HEK293 (cell line): ENCODE measurements around the gene TTLL12.

ENCODE experiments used
- CTCF ChIA-PET: fragments of 350-600 bp; formaldehyde crosslinking; extraction: SDS; loops from one replicate; lab custom pipeline; 2021; ENCODE audit warnings: antibody characterized with exemption; lab: Yijun Ruan, JAX
- POLR2A ChIA-PET: fragments of 300-600 bp; formaldehyde crosslinking; extraction: SDS; loops from one replicate; lab custom pipeline; 2020; ENCODE audit warnings: antibody characterized with exemption, inconsistent platforms; lab: Yijun Ruan, JAX
- H3K27ac ChIP-seq: fragments of 200-500 bp; sonication (Bioruptor generic); 2 replicates; pipeline ENCODE4 v1.5.1; 2014; ENCODE audit warnings: low read depth, low read length, control low read depth, inconsistent platforms; ENCODE audit errors: extremely low read depth
- H3K36me3 ChIP-seq, 2 experiments: fragments of 200-500 bp in 1 of 2; sonication (Bioruptor generic) in 1 of 2; 1 replicate in 1 of 2; 2 replicates in 1 of 2; pipeline ENCODE4 v1.5.1; 2014 to 2017; ENCODE audit warnings: inconsistent platforms in 2 of 2, low read length in 2 of 2; ENCODE audit not compliant: control insufficient read depth in 2 of 2, insufficient read depth in 1 of 2
- H3K4me1 ChIP-seq: fragments of 200-500 bp; sonication (Bioruptor generic); 2 replicates; pipeline ENCODE4 v1.5.1; 2014; ENCODE audit warnings: mild to moderate bottlenecking, low read length, inconsistent platforms; ENCODE audit not compliant: control insufficient read depth, insufficient read depth
- H3K4me3 ChIP-seq: 2 replicates; pipeline ENCODE4 v1.5.1; 2011; ENCODE audit warnings: low read depth, mild to moderate bottlenecking, control low read depth, low read length, moderate library complexity
- H3K9me3 ChIP-seq: fragments of 200-500 bp; sonication (Bioruptor generic); 2 replicates; pipeline ENCODE4 v1.5.1; 2014; ENCODE audit warnings: low read depth, low read length, inconsistent platforms; ENCODE audit not compliant: control insufficient read depth, insufficient read depth
- EGR2 ChIP-seq: fragments of 450-650 bp; formaldehyde crosslinking; IDR thresholded peaks from 2 replicates; pipeline ENCODE4 v1.5.1; 2016; ENCODE audit warnings: low read depth, missing biosample characterization, missing genetic modification characterization
- KLF1 ChIP-seq: fragments of 450-650 bp; formaldehyde crosslinking; IDR thresholded peaks from 2 replicates; pipeline ENCODE4 v1.5.1; 2016; ENCODE audit warnings: missing biosample characterization, missing genetic modification characterization
- KLF9 ChIP-seq: fragments of 450-650 bp; formaldehyde crosslinking; IDR thresholded peaks from 2 replicates; pipeline ENCODE4 v1.5.1; 2016; ENCODE audit warnings: missing biosample characterization, missing genetic modification characterization, low read depth
- OSR2 ChIP-seq: fragments of 450-650 bp; formaldehyde crosslinking; IDR thresholded peaks from 2 replicates; pipeline ENCODE4 v1.5.1; 2016; ENCODE audit warnings: missing biosample characterization, missing genetic modification characterization
- SCRT1 ChIP-seq: fragments of 450-650 bp; formaldehyde crosslinking; IDR thresholded peaks from 2 replicates; pipeline ENCODE4 v1.5.1; 2016; ENCODE audit warnings: missing biosample characterization, missing genetic modification characterization, borderline replicate concordance
- WT1 ChIP-seq: fragments of 450-650 bp; formaldehyde crosslinking; IDR thresholded peaks from 2 replicates; pipeline ENCODE4 v1.5.1; 2016; ENCODE audit warnings: missing biosample characterization, missing genetic modification characterization
- ZFHX2 ChIP-seq: fragments of 450-650 bp; formaldehyde crosslinking; conservative IDR thresholded peaks from 2 replicates; pipeline ENCODE4 v1.5.1; 2016; ENCODE audit warnings: missing biosample characterization, missing genetic modification characterization
- ZFP37 ChIP-seq: fragments of 450-650 bp; formaldehyde crosslinking; IDR thresholded peaks from 2 replicates; pipeline ENCODE4 v1.5.1; 2016; ENCODE audit warnings: missing biosample characterization, missing genetic modification characterization
- ZNF133 ChIP-seq: fragments of 450-650 bp; formaldehyde crosslinking; IDR thresholded peaks from 2 replicates; pipeline ENCODE4 v1.5.1; 2016; ENCODE audit warnings: missing biosample characterization, missing genetic modification characterization
- ZNF391 ChIP-seq: fragments of 450-650 bp; formaldehyde crosslinking; IDR thresholded peaks from 2 replicates; pipeline ENCODE4 v1.5.1; 2016; ENCODE audit warnings: low read depth, missing biosample characterization, missing genetic modification characterization, borderline replicate concordance
- ZNF530 ChIP-seq: fragments of 450-650 bp; formaldehyde crosslinking; IDR thresholded peaks from 2 replicates; pipeline ENCODE4 v1.5.1; 2016; ENCODE audit warnings: low read depth, missing biosample characterization, missing genetic modification characterization
- ZNF549 ChIP-seq: fragments of 450-650 bp; IDR thresholded peaks from 2 replicates; pipeline ENCODE4 v1.5.1; 2018; ENCODE audit warnings: missing biosample characterization, missing genetic modification characterization, mild to moderate bottlenecking, inconsistent platforms, moderate library complexity
- ZNF560 ChIP-seq: fragments of 450-650 bp; formaldehyde crosslinking; IDR thresholded peaks from 2 replicates; pipeline ENCODE4 v1.5.1; 2017; ENCODE audit warnings: missing biosample characterization, missing genetic modification characterization, borderline replicate concordance
- ZNF585B ChIP-seq: fragments of 450-650 bp; formaldehyde crosslinking; IDR thresholded peaks from 2 replicates; pipeline ENCODE4 v1.5.1; 2016; ENCODE audit warnings: missing biosample characterization, missing genetic modification characterization
- ZNF623 ChIP-seq: fragments of 450-650 bp; formaldehyde crosslinking; IDR thresholded peaks from 2 replicates; pipeline ENCODE4 v1.5.1; 2016; ENCODE audit warnings: missing biosample characterization, missing genetic modification characterization
- ZNF658 ChIP-seq: fragments of 450-650 bp; formaldehyde crosslinking; IDR thresholded peaks from 2 replicates; pipeline ENCODE4; 2016; ENCODE audit warnings: missing biosample characterization, missing genetic modification characterization
- ZNF768 ChIP-seq: fragments of 450-650 bp; formaldehyde crosslinking; IDR thresholded peaks from 2 replicates; pipeline ENCODE4 v1.5.1; 2018; ENCODE audit warnings: missing biosample characterization, mild to moderate bottlenecking, missing genetic modification characterization
- ZNF785 ChIP-seq: fragments of 450-650 bp; formaldehyde crosslinking; IDR thresholded peaks from 2 replicates; pipeline ENCODE4 v1.5.1; 2016; ENCODE audit warnings: missing biosample characterization, missing genetic modification characterization
- ZNF830 ChIP-seq: fragments of 450-650 bp; IDR thresholded peaks from 2 replicates; pipeline ENCODE4 v1.5.0; 2018; ENCODE audit warnings: missing biosample characterization, missing genetic modification characterization, low read depth, mild to moderate bottlenecking, moderate library complexity
- TF ChIP-seq, protein P1 (sequence below): fragments of 450-650 bp; formaldehyde crosslinking; IDR thresholded peaks from 2 replicates; pipeline ENCODE4 v1.5.1; 2016; ENCODE audit warnings: missing biosample characterization, missing genetic modification characterization
- TF ChIP-seq, protein P2 (sequence below): sonication (generic); formaldehyde crosslinking; IDR thresholded peaks from 2 replicates; pipeline ENCODE4 v1.8.1; 2022; ENCODE audit warnings: mild to moderate bottlenecking, moderate library complexity, missing genetic modification reagents
- TF ChIP-seq, protein P3 (sequence below): fragments of 450-650 bp; formaldehyde crosslinking; IDR thresholded peaks from 2 replicates; pipeline ENCODE4 v1.5.1; 2016; ENCODE audit warnings: missing biosample characterization, missing genetic modification characterization
- TF ChIP-seq, protein P4 (sequence below): fragments of 450-650 bp; formaldehyde crosslinking; IDR thresholded peaks from 2 replicates; pipeline ENCODE4 v1.5.1; 2016; ENCODE audit warnings: missing biosample characterization, missing genetic modification characterization

The TTLL12 gene

DNA sequence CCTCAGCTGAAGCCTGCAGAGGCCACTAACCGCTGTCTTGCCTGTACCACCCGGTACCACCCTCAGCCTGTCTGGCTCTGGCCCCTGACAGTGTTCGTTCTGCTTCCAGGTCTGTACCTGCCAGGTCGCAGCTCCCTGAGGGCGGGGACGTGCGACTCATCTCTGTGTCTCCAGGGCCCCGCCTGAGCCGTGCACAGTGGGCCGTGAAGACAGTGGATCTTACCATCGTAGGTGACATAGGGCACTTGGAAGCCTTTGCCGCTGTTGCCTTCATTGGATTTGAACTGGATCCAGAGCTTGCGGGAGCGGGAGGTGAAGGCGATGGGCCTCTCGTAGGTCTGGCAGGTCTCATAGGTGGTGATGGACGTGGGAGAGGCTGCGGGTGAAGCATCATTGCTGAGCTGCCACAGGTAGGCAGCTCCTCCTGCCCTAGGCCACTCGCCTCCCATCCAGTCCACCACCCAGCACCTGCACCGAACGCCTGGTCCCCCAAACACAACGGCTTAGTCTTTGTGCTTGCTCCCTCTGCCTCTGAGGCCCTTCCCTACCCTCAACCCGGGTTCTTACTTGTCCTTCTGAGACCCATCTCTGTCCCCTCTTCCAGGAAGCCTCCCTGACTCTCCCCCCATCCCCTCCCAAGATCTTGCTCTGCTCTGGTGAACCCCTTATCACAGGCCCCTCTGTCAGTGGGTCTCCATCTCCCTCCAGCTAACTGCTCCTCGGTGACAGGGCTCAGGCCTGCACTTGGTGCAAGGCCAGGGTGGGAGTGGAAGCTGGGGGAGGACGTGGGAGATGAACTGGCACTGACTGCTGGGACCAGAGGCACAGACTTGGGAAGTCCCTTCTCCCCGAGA, 21.1 kb upstream of the TTLL12 start:
- no peaks in the 10 kb centered on the region for H3K9me3 ChIP-seq
- ChIA-PET POLR2A (no interaction called here), CTCF (interaction anchor here (0.5 to 1.6 kb wide), 6 partner anchors 21 to 258 kb away, joined by 3 to 4 read pairs (median 4); no protein-coding TSS in a partner anchor)
- H3K36me3 ChIP-seq: no peaks in the 10 kb centered on the region
- no peak overlapping the region for H3K27ac ChIP-seq
- H3K4me3 ChIP-seq: no peak overlapping the region
- peak; percentile 41; the same call in 1 of the 2 replicates for TF ChIP-seq EGR2 (tag by site-specific recombination)
- TF ChIP-seq ZNF530: no peak
- TF ChIP-seq ZFHX2 (tag by site-specific recombination): peak; percentile 53
- no peak for TF ChIP-seq SCRT1 (tag by site-specific recombination)
- H3K4me1 ChIP-seq: no peaks in the 10 kb centered on the region

DNA sequence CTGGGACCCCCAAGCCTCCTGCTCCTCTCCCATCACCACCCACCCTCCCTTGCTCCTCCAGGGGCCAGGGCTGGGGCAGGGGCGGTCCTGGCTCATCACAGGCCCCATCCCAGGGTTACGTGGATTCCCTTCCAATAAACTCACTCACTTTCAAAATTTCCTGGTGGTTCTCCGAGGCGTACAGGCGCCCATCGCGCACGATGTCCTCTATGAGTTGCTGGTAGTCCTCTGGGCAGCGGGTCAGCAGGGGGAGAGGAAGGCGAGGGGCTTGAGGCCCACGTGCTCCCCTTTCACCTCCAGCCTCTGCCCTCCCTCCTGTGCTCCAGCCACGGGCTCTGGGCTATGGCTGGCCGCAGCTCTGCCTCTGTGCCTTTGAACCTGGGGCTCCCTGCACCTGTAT, 20.5 kb upstream of the TTLL12 start:
- no peaks in the 10 kb centered on the region for H3K36me3 ChIP-seq
- TF ChIP-seq ZNF391 (tag by site-specific recombination) (no peak), KLF9 (tag by site-specific recombination) (no peak), ZFP37 (tag by site-specific recombination) (no peak), WT1 (tag by site-specific recombination) (no peak), ZNF560 (tag by site-specific recombination) (no peak), ZNF133 (tag by site-specific recombination) (no peak), ZNF658 (tag by site-specific recombination) (no peak), ZNF585B (no peak), ZNF623 (no peak), ZNF830 (no peak), ZNF768 (tag by site-specific recombination) (no peak), KLF1 (tag by site-specific recombination) (no peak), ZNF549 (no peak), OSR2 (no peak), ZNF785 (tag by site-specific recombination) (no peak)
- TF ChIP-seq, protein P1, sequence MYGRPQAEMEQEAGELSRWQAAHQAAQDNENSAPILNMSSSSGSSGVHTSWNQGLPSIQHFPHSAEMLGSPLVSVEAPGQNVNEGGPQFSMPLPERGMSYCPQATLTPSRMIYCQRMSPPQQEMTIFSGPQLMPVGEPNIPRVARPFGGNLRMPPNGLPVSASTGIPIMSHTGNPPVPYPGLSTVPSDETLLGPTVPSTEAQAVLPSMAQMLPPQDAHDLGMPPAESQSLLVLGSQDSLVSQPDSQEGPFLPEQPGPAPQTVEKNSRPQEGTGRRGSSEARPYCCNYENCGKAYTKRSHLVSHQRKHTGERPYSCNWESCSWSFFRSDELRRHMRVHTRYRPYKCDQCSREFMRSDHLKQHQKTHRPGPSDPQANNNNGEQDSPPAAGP (tag by site-specific recombination): no peak
- TF ChIP-seq, protein P2, sequence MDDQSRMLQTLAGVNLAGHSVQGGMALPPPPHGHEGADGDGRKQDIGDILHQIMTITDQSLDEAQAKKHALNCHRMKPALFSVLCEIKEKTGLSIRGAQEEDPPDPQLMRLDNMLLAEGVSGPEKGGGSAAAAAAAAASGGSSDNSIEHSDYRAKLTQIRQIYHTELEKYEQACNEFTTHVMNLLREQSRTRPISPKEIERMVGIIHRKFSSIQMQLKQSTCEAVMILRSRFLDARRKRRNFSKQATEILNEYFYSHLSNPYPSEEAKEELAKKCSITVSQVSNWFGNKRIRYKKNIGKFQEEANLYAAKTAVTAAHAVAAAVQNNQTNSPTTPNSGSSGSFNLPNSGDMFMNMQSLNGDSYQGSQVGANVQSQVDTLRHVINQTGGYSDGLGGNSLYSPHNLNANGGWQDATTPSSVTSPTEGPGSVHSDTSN (CRISPR knock-in tag): no peak
- TF ChIP-seq, protein P3, sequence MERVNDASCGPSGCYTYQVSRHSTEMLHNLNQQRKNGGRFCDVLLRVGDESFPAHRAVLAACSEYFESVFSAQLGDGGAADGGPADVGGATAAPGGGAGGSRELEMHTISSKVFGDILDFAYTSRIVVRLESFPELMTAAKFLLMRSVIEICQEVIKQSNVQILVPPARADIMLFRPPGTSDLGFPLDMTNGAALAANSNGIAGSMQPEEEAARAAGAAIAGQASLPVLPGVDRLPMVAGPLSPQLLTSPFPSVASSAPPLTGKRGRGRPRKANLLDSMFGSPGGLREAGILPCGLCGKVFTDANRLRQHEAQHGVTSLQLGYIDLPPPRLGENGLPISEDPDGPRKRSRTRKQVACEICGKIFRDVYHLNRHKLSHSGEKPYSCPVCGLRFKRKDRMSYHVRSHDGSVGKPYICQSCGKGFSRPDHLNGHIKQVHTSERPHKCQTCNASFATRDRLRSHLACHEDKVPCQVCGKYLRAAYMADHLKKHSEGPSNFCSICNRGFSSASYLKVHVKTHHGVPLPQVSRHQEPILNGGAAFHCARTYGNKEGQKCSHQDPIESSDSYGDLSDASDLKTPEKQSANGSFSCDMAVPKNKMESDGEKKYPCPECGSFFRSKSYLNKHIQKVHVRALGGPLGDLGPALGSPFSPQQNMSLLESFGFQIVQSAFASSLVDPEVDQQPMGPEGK (tag by site-specific recombination): no peak
- TF ChIP-seq, protein P4, sequence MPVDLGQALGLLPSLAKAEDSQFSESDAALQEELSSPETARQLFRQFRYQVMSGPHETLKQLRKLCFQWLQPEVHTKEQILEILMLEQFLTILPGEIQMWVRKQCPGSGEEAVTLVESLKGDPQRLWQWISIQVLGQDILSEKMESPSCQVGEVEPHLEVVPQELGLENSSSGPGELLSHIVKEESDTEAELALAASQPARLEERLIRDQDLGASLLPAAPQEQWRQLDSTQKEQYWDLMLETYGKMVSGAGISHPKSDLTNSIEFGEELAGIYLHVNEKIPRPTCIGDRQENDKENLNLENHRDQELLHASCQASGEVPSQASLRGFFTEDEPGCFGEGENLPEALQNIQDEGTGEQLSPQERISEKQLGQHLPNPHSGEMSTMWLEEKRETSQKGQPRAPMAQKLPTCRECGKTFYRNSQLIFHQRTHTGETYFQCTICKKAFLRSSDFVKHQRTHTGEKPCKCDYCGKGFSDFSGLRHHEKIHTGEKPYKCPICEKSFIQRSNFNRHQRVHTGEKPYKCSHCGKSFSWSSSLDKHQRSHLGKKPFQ (tag by site-specific recombination): no peak
- TF ChIP-seq, all 188 proteins: peak for 0
- POLR2A ChIA-PET: no interaction called here
- CTCF ChIA-PET: interaction anchor here (0.5 to 1.6 kb wide), 4 partner anchors 24 to 586 kb away, joined by 3 to 4 read pairs (median 4); no protein-coding TSS in a partner anchor
- Histone ChIP-seq H3K4me1 (no peaks in the 10 kb centered on the region), H3K27ac (no peak overlapping the region), H3K9me3 (no peaks in the 10 kb centered on the region), H3K4me3 (no peak overlapping the region)
